Epithelial cell of prostate (primary cell): ENCODE results near the gene ACTMAP.

Source experiments
- DNase-seq: peaks from one replicate; pipeline ENCODE4 v3.0.0-alpha.2; 2011; ENCODE audit warnings: low read depth, low spot score
- H3K27ac ChIP-seq: fragments of 450-650 bp; 2 replicates; pipeline ENCODE4 v1.5.1; 2017; ENCODE audit warnings: mild to moderate bottlenecking

ACTMAP gene

DNA sequence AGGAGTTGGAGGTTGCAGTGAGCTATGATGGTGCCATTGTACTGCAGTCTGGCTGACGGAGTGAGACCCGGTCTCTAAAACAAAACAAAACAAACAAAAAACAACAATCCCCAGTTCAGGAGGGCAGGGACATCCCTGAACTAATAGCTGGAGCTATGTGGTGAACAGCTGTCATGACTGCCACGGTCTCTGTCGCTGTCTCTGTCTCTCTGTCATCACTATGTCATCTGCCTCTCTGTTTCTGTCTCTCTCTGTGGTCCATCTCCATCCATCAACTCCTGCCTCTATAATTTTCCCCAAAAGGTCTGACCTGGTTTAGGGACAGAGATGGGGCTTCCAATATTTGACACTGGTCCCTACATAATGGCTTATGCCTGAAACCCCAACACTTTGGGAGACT, 26.0 kb downstream of the ACTMAP start:
- DNase-seq = no peak
- H3K27ac ChIP-seq = peak overlapping the region; percentile 11

DNA sequence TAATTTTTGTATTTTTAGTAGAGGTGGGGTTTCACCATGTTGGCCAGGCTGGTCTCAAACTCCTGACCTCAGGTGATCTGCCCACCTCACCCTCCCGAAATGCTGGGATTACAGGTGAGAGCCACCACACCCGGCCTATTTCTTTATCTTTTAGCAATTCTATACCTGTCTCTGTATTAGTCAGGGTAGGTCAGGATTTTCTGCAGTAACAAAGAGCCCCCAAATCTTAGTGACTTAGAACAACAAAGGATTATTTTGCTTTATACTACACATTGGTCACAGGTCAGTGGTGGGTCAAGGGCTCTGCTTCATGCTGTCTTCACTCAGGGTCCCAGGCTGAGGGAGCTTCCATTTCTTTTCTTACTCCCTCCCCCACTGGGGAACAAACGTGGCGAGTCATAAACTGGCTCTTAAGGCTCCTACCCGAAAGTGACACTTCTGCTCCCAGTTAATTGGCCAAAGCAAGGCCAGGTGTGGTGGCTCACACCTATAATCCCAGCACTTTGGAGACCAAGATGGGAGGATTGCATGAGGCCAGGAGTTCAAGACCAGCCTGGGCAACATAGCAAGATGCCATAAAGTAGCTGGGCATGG, 26.5 kb downstream of the ACTMAP start:
- DNase-seq = no peak
- H3K27ac ChIP-seq = peak overlapping the region; percentile 11

DNA sequence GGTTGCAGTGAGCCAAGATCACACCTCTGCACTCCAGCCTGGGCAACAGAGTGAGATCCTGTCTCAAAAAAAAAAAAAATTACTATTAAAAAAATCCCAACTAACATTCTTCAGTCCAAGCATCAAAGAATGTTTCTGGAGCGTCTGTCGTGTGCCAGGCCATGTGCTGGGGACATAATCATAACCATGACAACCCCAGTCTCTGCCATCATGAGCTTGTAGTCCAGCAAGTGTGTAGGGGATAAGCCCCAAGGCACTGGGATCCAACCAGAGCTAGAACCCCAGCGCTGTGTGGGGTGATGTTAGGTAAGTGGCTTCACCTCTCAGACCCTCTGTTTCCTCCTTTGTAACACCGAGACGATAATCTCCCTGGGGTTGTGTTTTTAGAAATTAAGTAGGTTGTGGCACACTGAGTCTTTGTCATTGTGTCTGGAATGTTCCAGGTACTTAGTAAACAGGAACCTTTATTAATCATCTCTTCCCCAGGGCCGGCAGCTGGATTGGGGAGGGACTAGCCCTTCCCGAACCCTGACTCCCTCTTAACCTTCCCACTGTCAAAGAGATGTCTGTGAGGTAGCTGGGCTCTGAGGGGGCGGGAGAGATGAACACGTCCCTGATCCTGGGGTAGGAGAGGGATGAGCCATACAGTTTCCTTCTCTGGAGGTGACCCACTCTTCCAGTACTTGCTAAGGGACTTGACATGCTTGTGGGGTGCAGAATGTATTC, 28.2 kb downstream of the ACTMAP start:
- peak overlapping the region; percentile 99 for H3K27ac ChIP-seq
- no peak for DNase-seq

DNA sequence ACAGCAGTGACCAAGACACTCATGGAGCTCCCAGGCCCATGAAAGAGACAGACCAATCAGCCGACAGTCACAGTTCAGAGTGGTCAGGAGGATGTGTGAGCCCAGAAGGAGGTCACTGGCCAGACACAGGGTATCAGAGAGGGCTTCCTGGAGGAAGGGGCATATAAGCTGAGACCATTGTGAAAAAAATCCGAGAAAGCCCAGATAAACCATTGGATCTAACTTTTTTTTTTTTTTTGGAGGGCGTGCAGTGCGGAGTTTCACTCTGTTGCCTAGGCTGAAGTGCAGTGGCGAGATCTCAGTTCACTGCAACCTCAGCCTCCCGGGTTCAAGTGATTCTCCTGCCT, 29.2 kb downstream of the ACTMAP start:
- no peak for DNase-seq
- H3K27ac ChIP-seq = peak overlapping the region; percentile 99

DNA sequence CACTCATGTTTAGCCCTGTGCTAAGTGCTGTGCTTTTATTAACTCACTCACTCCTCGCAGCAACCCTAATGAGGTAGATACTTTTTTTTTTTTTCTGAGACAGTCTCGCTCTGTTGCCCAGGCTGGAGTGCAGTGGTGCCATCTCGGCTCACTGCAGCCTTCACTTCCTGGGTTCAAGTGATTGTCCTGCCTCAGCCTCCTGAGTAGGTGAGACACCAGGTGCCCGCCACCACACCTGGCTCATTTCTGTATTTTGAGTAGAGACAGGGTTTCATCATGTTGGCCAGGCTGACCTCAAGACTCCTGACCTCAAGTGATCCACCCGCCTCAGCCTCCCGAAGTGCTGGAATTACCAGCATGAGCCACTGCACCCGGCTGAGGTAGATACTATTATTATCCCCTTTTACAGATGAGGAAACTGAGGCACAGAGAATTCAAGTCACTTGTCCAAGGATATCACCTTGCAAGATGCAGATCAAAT, 30.8 kb downstream of the ACTMAP start:
- peak overlapping the region; percentile 99 for H3K27ac ChIP-seq
- DNase-seq = no peak

DNA sequence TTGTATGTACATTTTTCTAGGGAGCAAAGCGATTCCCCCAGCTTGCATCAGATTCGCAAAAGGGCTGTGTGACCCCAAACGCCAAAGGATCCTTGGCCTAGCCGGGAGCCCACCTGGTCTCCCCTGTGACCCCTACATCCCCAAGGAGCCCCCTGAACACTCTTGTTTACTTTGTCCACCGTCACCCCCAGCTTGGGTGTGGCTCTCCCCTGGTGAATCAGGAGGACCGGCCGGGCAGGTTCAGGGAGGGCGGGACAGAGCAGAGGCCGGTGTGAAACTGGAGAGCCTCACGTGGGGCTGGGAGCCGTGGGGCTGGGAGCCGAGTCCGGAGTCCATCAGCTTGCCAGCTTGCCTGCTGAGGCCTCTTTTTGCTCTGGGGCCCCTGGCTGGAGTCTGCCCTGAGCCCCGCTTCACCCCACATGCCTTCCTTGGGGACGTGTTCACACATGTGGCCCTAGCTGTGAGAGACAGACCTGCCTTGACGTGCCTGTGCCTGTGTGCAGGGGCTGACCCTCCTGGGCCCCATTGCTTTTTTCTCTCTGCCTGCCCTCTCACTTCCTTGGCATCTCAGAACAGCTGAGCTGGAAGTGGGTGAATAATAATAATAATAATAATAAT, 31.4 kb downstream of the ACTMAP start:
- H3K27ac ChIP-seq = peak overlapping the region; percentile 99
- DNase-seq = peak; percentile 69

DNA sequence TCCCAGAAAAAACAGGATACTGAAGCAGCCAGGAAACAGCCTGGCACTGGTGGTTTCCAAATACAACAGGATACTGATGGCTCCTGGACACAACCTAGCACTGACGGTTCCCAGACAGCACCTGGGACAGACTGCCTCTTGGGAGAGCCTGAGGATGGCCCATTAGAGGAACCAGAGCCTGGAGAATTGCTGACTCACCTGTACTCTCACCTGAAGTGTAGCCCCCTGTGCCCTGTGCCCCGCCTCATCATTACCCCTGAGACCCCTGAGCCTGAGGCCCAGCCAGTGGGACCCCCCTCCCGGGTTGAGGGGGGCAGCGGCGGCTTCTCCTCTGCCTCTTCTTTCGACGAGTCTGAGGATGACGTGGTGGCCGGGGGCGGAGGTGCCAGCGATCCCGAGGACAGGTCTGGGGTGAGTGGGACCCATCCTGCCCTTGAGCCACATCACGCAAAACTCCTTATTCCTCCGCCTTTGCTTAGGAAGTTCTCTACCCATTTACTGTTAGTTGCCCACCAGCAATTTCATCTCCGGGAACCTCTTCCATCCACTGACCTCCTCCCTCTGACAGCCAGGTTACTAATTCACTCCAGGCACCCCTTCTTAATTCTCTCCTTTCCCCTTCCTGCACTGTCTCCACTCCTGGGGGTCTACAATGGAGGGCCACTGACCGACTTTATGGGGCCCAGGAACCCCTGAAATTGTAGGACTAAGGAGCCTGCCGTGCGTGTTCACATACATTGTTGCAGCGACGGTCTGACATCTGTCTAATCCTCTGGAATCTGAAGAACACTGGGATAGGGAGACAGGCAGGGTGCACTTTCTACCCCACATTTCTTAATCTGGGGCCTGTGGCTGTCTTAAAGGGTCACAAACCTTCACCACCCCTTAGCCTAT, 32.1 kb downstream of the ACTMAP start:
- DNase-seq = no peak
- peak overlapping the region; percentile 99 for H3K27ac ChIP-seq

DNA sequence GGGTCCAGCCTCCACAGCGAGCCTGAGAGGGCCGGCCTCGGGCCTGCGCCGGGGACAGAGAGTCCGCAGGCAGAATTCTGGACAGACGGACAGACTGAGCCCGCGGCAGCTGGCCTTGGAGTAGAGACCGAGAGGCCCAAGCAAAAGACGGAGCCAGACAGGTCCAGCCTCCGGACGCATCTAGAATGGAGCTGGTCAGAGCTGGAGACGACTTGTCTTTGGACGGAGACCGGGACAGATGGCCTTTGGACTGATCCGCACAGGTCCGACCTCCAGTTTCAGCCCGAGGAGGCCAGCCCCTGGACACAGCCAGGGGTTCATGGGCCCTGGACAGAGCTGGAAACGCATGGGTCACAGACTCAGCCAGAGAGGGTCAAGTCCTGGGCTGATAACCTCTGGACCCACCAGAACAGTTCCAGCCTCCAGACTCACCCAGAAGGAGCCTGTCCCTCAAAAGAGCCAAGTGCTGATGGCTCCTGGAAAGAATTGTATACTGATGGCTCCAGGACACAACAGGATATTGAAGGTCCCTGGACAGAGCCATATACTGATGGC, 32.9 kb downstream of the ACTMAP start:
- DNase-seq = no peak
- H3K27ac ChIP-seq = peak overlapping the region; percentile 99

DNA sequence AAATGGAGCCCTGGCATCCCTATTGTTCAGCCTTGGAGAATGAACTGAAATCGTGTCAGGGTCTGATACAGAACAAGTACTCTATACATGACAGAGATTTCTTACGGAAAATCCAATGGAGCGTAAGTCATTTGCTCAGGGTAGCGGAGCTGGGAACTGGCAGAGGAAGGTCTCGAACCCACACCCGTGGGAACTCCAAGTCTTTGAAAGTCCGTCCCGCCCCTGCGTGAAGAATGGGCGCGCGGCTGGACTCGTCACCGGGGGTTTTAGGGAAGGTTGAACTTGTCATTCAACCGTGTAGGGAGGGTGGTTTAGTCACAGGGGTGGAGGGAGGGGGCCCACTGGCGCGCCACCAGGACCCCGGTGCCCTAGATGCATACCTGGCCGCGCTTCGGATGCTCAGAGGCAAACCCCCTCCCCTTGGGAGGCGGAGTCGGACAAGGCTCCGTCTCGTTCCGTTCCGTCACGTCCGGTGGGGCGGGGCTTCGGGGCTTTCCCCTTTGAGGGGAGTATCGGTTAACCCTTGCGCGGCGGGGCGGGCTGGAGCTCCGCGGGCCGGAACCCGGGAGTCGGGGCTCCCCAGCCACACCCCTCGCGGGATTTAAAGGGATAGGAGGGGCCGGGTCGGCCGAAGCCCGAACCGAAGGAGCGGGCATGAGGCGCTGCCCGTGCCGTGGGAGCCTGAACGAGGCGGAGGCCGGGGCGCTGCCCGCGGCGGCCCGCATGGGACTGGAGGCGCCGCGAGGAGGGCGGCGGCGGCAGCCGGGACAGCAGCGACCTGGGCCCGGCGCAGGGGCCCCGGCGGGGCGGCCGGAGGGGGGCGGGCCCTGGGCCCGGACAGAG, 33.6 kb downstream of the ACTMAP start, which contains the start of the genes COQ8B and ITPKC:
Gene COQ8B, minus strand, starts transcription at position 405 of the 843 bp plus-strand sequence. CDS start 2,254 bp downstream, outside the sequence.
Gene ITPKC, plus strand, starts transcription at position 631 of the 843 bp plus-strand sequence. Its CDS starts 24 bp downstream, at position 655.
- H3K27ac ChIP-seq = peak within 1 kb of the TSS; percentile 99
- DNase-seq = peak; percentile 95

DNA sequence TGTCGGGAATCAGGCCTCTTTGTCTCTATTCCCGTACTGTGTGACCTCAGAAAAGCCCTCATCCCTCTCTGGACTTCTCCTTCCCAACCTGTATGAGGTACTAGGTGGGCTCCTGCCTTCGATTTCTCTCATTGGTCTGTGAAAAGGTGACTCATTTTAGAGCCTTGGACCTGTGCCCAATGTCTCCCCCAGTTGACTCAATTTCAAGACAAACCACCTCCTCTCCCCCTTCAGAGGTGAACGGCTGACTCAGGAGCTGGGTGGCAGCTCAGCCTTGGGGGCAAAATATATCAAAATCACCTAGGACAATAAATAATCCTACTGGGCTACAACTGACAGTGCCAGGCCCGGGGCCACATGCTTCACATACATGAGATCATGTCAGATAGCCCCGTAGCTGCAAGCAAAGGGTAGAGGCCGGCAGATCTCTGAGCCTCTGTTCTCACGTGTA, 34.2 kb downstream of the ACTMAP start:
- H3K27ac ChIP-seq = peak overlapping the region; percentile 99
- peak; percentile 96 for DNase-seq

DNA sequence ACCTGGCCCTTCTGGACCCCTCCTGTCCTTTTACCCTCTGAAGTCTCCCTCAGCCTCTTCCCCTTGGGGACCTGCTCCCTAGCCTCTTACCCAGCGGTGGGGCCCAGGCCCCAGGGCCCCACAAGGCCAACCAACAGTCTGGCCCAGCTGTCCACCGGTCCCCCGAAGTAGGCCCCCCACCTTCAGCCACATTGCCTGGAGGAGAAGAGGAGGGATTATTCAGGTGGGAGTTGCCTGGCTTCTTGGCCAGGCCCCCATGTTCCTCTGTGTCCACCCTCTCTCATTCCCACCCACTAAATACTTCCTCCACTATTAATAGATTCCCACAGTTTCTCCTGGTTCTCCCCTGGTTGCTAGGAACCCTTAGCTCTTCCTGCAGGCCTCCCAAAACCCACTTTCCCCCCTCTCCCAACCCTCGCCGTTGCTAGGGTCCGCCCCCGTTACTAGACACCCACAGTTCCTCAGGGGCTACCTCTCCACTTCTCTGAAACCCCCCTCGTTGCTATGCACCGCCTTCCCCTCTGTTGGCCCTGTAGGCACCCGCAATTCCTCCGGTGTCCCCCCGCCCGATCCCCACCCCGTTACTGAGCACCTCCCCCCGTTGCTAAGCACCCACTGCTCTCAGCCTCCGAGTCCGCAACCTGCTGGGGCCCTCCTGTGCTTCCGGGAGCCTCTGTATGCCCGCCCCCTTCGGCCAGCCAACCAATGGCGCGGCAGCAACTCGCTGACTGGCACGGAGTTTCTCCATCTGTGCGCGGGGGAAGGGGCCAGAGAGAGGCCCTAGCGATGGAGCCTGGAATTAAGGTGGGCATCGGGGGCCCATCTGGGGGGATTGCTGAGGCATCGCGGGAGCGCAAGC, 35.6 kb downstream of the ACTMAP start:
- peak; percentile 59 for DNase-seq
- H3K27ac ChIP-seq = peak overlapping the region; percentile 99

DNA sequence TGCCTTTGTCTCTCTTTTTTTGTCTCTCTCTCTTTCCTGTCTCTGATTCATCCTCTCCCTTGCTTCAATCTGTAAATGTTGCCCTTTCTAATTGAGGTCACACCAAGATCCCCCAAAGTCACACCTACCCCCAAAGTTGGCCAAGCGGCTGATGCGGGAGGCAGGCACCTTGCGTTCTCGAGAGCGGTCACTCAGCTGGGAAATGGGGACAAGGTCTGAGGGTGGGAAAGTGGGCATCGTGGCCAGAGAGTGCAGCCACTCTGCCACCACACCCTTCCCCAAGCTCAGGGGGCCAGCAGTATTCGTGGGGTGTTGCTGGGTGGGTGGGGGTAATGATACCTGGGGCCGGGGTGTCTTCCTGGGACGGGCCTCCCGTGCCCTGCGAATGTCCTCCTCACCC, 36.3 kb downstream of the ACTMAP start:
- peak overlapping the region; percentile 99 for H3K27ac ChIP-seq
- no peak for DNase-seq

DNA sequence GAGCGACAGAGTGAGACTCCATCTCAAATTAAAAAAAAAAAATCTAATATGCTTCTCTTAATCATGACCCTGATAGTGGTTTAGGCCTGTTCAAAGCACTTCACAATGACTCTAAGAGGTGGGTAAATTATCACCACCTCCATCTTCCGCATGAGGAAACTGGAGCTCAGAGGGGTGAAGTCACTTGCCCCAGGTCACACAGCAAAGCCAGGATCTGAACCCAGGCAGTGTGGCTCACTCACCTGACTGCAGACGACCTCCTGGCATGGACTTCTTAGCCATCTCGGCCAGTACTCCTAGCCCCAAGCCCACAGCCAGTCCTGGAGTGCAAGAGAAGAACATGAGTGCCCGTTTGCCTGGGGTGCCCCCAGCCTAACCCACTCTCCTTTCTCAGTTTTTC, 40.5 kb downstream of the ACTMAP start:
- no peak for DNase-seq
- H3K27ac ChIP-seq = no peak overlapping the region

DNA sequence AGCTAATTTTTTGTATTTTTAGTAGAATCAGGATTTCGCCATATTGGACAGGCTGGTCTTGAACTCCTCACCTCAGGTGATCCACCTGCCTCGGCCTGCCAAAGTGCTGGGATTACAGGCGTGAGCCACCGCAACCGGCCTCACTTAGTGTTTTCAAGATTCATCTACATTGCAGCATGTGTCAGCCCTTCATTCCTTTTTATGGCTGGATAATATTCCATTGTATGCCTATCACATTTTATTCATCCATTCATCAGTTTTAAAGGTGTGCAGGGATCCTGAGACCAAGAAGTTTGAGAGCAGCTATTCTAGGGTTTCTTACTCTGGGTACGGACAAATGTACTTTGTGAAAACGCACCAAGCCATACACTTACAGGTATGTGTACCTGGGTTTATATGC, 42.7 kb downstream of the ACTMAP start:
- H3K27ac ChIP-seq = no peak overlapping the region

DNA sequence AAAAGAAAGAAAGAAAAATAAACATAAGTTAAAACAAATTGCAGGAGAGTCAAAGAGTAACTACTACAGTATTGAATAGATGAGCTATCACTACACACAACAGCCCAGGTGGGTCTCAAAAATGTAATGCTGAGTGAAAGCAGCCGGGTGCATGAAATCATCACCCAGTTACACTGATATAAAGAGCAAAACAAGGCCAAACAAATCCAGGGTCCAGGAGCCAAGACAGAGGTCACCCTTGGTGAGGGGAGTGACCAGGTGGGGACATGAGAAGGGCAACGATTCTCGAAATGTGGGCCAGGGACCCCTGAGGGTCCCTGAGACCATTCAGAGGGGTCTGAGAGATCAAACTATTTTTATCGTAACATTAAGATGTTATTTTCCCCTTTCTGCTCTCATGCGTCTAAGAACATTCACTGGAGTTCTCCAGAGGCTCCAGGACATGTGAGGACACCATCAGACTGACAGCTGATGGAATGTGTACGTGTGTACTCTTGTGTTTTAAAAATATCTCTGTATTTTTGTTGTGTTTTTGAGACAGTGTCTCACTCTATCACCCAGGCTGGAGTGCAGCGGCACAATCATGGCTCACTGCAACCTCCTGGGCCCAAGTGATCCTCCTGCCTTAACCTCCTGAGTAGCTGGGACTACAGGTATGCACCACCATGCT, 44.2 kb downstream of the ACTMAP start:
- H3K27ac ChIP-seq = no peak overlapping the region
- no peak for DNase-seq

More for the DNA sequence above, 42.7 kb downstream of the ACTMAP start:
- DNase-seq = no peak

DNA sequence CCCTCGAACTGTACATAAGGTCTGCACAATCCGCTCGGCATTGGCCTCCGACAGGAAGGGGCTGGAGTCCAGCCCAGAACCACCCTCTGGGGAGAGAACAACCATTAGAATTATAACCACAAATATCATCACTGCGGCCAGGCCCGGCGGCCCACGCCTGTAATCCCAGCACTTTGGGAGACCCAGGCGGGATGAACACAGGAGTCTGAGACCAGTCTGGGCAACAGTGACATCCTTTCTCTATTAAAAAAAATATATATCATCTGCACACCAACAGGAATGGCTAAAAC, 45.0 kb downstream of the ACTMAP start:
- H3K27ac ChIP-seq = no peak overlapping the region
- DNase-seq = no peak

DNA sequence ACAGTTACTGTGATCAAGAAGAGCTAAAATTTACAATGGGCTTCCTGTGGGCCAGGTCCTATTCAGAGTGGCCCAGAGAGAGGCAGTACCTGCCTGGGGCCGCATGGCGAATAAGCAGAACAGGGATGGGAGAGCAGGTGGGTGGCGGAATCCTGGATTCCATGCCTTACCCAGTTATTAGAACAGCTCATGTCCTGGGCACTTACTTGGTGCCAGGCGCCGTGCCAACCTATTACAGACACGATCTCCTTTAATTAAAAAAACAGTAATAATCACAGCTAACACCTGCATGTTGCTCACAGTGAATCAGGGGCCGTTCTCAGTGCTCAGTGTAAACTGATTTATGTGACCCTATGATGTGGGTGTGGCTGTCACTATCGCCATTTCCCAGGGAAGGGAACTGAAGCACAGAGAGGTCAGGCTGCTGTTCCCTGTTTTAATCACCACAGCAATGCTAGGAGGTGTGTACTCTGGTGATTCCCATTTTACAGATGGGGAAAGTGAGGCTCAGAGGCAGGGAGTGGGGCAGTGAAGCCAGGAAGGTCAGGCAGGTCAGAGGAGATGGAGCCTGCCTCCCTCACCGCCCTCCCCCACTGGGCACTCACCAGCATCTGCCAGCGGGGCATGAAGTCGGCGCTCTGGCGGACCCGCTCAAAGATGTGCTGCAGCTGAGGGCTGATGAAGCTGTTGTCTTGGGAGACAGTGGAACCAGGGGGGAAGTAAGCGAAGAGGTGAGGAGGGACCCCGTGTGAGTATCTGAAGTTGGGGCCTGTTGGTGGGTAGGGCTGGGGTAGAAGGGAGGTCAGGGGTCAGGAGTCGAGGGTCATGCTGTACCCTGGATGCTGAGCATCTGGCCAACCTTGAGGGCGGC, 45.6 kb downstream of the ACTMAP start:
- no peak for DNase-seq
- H3K27ac ChIP-seq = no peak overlapping the region
